Measurements from ENCODE around the gene TNP1. TPM values are rescaled to one million over a fixed set of nuclear protein-coding genes. Genes with fewer than 3 reads are reported as not detected.

Gene TNP1
- total RNA-seq, 1 experiment from 2014 or later, result not detected

DNA sequence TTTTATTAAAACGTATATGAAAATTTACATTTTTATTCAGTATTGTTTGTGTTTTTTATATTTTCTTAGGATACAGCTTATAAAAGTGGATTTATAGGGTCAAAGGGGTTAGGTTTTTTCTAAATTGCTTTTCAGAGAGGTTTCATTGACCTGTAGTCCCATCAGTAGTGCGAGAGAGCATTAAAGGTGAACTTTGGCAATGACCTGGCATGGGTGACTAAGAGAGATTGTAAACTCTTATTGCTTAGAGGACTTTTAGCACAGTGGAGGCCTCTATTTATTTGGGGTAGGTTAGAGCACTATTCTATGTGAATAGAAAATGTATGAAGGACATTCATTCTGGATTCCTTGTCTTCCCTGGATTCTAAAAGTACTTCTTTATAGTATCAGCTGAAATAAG is 16.0 kb upstream of the TNP1 start:
- no peak for DNase-seq (ENCODE audit: low read depth)

DNA sequence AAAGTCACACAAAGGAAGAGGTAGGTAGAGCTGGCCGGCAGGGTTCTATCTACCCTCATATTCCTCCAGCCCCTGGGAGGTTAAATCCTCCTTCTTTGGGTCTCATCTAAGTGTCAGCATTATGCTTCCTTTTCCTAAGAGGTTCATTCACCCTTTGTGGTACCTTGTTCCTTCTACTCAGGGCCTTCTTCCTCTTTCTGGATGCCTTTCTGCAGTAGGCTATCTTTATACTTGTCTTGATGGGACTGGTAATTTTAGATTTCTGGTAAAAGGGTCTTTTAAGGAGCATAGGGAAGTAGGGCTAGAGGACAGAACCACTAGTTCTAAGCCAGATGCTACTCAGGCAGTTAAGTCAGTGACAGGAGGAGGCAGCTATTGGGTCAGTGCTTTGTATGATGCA is 13.7 kb upstream of the TNP1 start:
- no peak for DNase-seq (ENCODE audit: low read depth)

DNA sequence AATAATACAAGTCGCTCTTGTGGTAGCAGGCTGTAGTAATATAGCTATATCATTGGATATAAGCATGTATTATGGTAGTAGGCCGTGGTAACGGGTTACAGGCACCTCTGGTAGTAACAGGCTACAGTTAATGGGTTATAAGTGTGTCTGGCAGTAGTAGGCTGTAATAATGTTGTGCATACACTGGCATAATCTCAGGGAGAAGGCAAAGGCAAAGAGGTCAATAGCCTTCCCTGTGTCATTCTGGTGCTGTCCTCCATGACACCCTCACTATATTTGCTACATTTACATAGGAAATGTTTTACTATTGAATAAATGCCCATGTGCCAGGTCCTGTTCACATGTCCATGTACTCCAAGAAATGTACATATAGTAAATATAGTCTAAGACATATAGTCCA is 12.8 kb upstream of the TNP1 start:
- DNase-seq (ENCODE audit: low read depth), result no peak

DNA sequence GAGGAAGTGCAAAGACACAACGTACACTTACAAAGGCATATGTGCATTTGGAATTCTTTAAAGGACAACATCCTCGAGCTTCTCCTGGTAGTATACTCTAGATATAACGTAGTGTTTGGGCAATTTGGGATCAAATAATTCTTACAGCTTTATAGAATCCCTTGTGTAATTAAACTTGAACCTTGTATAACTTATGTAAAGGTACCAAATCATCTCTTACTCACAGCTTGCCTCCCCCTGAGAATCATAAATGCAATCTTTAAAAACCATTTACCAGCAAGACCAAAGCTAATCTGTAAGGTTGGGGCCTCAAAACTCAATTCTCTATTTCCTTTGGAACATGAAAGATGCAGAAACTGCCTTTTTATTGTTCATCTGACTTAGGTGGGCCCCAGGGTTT is 12.2 kb upstream of the TNP1 start:
- DNase-seq (ENCODE audit: low read depth), result no peak

DNA sequence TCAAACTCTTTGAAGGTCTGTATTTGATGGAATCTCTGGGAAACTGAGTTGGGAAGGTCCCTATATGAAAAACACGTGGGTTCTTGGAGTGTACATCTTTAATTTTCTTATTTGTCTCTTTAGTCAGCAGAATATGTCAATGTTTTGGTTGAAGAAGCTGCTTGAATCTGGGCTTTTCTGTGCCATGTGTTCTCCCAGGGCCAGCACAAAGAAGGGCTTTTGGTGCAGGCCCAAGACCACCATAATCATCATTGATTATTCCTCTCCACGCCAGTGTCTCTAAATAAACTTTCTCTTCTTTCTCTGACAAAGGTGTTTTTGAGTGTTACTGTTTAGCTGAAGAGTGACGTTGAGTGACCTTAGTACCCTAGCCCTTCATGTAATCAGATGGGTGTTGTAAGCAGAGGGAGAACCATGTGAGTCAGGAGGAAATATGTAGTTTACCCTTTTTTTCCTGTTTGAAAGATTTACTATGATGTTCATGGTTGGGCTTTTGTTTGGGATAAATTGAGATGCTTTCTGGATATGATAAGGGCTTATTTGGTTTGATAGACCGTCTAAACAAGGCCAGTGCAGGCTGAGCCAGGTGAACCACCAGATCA is 11.6 kb upstream of the TNP1 start:
- no peak for DNase-seq (ENCODE audit: low read depth)

DNA sequence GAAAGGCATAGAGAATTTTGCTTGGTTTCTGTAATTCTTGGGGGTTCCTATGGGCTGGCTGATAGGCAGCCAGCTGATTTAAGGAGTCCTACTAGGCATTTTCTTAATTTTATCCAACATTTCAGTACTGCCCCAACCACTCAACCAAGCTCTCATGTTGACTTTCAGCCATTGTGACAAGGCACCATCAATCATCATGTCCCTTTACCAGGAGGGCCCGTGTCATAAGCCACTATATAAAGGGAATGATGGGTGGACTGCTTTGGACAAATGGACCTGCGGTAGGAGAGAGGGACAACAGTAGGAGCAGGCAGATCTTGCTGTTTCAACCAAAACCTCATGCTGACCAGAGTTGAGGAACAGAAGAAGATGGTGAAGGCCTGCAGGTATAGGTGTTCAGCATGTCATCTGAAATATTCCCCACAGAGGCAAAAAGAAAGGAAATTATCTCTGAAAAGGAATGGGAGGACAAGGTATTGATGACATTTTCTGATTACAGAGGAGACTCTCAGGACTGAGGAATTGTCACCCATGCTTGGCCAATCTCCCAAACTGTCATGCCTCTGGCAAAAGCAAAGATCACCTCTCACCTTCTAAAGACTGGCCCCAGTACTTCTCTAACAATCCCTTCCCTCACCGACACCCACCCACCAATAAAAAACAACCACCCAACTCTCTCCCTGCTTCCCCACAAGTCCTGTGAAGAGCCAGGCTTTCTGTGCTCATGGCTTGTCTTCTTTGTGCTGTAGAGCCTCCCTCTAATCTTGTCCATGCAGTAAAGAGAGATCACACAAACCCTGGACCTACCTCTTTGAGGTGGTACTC is 10.9 kb upstream of the TNP1 start:
- DNase-seq (ENCODE audit: low read depth), result no peak

DNA sequence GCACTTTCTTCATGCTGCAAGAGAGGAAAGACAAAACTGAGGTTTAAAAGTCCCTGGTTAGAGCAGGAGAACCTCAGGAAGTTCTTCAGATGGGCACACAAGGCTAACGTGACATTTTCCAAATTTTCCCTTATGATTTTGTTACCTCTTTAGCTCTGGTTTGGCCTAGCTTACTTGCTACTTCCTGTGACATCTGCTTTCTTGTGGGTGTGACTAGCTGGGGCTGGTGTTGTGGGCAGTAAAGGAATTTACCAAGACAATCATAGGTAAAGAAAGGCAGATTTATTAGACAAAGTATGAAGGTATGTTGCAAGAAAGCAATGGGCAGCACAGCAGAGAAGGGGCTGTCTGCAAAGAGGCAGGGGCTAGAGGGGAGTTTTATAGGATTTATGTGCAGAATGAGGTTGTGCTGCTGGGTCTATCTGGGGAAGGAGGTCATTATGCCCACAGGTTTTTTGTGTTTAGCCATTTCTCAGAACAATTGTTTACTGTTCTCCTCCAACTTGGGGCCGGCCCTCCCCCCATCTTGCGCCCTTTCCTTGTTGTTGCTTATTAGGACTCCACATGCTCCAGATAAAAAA is 6.7 kb upstream of the TNP1 start:
- no peak for DNase-seq (ENCODE audit: low read depth)

DNA sequence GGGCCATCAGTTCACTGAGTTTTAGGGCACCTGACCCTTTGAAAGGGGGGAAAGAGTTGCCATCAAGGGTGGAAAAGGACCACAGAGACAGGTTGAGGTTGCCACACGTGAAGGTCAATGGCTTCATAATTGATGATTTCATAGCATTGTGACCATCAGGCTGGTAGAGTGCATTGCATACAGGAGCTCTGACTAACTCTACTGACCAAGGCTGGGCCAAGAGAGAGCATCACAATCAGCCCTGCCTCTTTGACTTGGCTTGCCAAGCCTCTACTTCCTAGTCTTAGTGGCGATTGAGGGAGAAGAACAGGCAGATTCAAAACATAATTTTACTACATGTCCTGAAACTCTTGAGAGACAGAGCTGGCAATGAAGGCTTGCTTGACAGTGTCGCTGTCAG is 5.8 kb upstream of the TNP1 start:
- DNase-seq (ENCODE audit: low read depth), result no peak

DNA sequence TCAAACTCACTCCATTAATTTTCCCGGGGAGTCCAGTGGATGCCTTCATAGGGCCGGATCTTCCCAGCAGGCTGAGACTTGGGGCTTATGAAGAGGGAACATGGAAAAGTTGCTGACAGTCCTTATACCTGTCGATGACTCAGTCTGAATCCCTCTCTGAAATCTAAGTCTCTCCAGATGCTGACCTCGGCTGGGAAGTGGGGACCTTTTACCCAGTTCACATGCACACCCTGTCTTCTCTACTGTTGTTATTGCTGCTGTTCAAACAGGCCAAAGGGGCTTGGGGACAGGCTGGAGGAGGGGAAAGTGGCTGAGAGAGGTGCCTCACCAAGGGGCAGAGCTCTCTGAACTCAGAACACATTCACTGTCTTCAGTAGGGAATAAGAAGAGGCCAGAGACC is 4.1 kb upstream of the TNP1 start:
- no peak for DNase-seq (ENCODE audit: low read depth)

DNA sequence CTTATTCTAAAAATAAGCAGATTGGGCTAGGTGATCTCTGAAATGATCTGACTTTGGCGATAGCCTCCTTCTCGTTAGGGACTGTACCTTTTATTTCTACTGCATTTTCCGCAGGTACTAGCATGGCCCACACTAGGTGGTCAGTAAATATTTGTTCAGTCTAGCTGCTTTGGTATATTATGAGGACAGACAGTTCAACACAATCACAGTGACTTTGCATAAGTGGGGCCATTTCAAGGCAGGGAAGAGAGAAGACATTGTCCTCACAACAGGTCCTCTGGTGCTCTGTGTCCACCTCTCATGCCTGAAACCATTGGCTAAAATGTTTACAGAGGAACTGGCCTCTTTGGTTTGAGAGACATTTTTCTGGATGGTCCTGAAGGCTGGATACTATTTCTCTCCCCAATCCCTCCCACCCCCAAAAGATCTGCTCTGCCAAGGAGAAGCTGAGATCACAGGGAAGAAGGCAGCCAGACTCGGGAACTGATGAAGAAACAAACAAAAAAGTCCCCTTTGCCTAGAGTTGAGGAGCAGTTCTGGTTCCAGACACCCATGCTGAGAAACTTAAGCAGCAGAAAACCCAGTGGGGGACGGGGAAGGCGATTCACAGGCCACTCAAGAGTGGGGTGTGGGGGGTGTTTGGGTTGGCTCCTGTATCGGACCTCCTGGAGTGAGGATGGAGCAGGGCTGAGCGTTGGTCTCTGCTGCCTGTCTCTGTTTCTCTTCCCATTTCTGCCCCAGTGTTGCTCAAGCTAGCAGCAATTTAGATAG is 2.9 kb upstream of the TNP1 start:
- DNase-seq (ENCODE audit: low read depth), result no peak

DNA sequence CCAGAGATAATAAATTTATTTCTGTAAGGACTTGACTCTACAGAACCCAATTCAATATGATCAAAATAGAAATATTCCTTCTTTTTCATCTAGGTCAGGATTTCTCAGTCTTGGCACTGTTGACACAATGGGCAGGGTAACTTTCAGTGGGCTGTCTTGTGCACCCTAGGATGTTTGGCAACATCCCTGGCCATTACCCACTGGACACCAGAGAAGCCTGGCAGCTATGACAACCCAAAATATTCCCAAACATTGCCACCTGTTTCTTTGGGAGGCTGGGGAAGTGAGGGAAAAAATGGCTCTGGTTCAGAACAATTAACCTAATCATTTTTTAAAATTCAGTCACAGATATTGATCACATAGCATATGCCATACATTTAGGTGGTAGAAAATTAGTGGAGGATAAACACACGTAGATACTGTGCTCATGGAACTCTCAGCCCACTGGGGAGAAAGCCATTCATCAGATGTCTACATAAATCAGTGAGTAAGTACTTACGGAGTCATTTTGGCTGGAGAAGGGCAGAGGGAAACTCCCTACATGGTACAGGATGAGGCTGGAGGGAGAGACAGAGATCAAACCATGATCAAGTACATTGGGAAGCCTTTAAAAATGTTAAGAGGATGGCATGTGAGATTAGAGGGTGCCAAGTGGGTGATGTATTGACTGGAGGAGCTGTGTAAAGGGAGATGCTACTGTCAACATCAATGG is 718 bp upstream of the TNP1 start:
- DNase-seq (ENCODE audit: low read depth), result no peak

DNA sequence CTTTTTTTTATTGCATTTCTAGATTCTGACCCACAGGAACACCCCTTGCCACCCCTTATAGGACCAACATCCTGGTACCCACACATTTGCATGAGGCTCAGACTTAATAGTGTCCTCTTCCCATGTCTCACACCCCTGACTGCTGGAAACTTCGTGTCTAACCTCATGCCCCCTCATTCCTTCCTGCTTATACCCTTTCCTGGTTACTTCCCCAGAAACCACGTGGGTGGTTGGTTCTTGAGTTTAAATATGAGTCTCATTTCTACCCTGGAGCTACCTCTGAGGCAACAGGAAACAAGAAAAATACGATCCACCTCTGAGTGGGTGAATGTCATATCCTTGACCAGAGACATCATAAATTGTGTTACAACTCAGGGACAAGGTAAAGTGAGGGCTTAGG is 1.6 kb downstream of the TNP1 start:
- peak; percentile 56 for DNase-seq (ENCODE audit: low read depth)

DNA sequence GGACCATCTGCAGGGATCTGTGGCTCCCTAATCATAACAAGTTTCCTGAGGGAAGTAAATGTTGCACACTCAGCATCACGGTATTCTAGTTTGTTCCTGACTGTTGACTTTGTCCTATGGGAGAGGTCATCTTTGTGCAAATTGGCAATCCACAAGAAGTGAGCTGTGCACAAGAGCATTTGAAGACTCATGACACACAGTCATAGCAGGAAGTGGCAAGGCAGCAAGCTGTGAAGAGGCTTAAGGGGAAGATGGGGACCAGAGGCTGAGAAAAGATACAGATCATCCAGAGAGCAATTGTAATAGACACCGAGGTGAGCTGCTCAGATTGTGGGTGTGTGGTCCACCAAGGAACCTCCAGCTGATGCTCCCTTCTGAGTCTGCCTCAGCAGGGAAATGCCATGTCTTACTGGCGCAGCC is 2.7 kb downstream of the TNP1 start:
- DNase-seq (ENCODE audit: low read depth), result peak; percentile 89

DNA sequence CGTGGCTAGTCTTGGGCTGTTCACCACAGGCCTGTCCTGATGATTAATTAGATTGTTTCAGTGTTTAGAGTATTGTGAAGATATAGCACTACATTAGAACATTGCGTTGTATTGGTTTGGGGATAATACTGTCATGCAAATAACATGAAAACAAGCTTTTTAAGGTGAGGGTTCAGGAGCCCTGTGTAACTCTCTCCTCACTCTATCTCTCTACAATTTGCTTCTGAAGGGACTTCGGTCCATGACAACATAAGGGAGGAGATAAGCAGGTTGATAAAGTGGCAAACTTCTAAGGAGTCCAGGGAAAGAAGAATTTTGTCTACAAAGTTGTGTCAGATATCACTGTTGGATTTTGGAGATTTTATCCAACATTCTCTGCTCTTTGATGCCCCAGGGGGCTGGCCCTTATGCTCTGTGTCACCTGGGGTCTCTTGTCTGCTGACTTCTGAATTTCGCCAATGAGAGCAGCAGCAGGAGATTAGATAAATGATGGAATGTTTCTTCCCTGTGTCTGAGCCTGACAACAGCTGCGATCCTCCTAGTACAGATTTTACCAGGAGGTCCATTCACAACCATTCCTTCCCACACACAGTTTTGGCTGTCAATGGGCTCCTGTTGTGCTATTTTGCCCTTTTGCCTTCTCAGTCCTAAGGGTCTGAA is 3.3 kb downstream of the TNP1 start:
- DNase-seq (ENCODE audit: low read depth), result no peak

DNA sequence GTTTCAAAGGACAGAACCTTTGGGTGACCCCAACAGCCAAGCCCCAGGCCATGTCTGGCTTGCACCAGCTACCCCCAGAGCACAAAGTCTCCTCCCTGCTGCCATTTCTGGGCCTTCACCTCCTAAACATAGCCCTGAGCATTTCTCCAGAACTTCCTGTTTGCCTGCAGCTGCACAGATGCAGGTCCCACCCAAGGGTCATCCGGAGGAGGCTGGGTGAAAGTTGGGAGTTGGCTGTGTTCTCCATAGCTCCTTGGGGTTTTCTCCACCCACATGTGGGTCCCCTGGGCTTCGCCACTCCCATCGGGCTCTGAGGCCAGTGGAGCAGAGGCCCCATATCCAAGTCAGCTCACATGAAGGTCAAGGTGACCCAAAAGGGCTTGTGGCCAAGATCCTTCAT is 4.3 kb downstream of the TNP1 start:
- no peak for DNase-seq (ENCODE audit: low read depth)

DNA sequence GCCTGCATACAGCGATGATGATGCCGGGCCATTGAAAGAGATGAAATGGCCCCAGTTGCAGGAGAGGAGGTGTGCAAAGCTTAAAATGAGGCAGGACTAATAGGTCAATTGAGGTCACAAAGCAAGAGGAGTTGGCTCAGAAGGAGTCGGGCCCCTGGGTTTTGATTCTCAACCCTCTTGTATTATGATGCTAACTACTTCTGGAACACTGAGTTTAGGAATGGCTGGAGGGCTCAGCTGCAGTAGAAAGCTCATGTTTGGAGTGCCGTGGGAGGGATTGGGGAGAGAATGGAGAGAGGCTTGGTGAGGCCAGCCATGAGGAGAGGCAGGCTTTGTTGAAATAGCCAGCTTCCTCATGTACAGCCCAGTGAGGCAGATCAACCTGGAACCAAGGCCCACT is 4.8 kb downstream of the TNP1 start:
- DNase-seq (ENCODE audit: low read depth), result no peak

DNA sequence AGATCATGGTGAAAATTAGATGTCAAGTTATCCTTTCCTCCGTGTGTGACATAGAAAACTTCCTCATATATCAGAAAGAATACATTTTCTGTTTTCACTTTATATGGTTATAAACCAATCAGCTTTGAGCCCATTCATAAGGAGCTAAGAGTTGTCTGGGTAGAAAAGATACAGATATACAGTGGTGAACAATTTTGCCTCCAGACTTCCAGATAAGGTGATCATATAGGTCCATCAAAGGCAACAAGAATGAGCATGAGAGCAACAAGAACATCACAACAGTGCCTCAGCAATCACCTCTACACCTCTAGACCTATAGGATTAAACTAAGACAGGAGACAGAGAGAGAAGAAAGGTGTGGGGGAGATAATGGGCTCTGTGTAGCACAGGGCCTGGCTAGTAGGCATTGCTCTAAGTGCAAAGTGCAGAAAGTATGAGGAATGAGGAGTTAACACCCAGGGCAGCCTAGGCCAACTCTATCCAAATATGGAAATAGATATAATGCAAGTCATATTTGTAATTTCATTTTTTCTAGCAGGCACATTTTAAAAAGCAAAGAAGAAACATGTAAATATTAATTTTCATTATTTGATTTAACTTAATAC is 8.3 kb downstream of the TNP1 start:
- DNase-seq (ENCODE audit: low read depth), result no peak

DNA sequence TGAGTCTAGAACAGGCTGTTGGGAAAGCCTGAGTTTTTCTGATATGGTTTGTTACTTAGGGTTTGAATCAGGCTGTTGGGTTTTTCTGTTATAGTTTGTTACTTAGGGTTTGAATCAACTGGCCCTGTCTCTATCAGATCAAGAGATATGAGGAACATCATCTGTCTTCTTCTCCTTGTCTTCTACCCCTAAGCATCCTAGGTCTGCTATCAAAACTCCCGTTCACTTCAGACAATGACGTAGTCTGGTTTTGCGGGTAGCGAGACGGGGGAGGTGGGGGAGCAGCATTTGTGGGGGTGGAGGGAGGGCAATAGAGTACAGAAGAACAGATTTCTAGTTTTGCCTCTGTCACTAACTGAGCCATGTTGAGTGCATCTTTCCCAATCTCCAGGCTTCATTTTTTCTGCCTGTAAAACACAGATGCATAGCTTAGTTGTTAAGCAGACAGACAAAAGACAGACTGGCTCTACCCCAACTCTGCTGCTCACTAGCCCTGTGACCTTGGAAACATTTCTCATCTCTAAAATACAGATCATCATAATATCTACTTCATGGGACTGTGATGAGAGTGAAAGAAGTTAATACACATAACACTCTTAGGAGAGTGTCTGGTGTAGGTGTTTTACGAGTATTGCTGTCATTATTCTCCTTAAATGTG is 9.1 kb downstream of the TNP1 start:
- DNase-seq (ENCODE audit: low read depth), result no peak

DNA sequence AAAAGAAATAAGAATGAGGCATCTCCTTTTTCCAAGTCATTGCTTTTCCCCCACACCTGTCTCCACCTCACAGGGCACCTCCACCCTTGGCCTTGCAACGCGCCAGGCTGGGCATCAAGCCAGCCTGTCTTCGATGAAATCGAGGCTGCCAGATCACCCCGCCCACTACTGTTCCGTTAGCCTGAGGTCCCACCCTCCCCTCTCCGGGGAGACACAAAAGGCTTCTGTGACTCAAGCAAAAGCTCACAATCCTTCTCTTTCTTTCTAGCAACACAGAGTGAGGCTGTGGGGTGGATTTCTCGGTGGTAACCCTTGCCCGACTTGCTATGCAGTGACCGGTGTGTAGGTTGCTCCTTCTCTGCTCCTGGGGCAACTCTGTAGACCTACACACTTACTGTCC is 9.9 kb downstream of the TNP1 start:
- DNase-seq (ENCODE audit: low read depth), result peak; percentile 16

DNA sequence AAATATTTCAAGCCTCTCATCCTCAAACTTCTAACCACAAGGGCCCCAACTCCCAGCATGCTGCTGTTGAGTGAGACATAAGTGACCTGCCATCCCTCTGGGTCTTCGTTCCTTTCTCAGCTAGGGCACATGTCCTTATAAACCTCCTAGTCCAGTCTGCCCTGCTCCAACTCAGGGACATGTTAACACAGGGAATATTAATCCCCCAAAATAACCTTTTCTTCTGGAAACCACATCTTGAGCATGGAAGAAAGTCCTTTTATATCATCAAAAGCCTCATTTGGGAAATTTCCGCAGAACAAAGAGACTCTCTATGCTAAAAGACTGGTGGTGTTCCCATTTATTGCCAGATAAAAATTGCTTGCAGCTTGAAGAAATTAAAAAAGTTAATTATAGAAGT is 14.4 kb downstream of the TNP1 start:
- no peak for DNase-seq (ENCODE audit: low read depth)
